Measurements from ENCODE around the gene RPS25.
"Not testable (repeated sequence)": the region's sequence is repeated elsewhere in the genome, so short reads cannot be mapped to it uniquely, and the experiment has no call there.

The RPS25 gene

GRCh38 chr11:119018074-119018938 is at the start of gene RPS25, which contains the start of gene TRAPPC4:
TSS of gene RPS25 (minus strand) at chr11:119018343. CDS start at chr11:119018284, 59 bp downstream.
TSS of gene TRAPPC4 (plus strand) at chr11:119018766. CDS start at chr11:119018796, 30 bp downstream.
- peak; percentile 83 to 89 for DNase-seq (ENCODE audit: low read depth in 2 of 2)

GRCh38 chr11:119067371-119068222 is 49.5 kb upstream of the RPS25 start, which contains the start of gene VPS11:
TSS of gene VPS11 (plus strand) at chr11:119067818. CDS start at chr11:119067824, 6 bp downstream.
- peak; percentile 95 to 98 for DNase-seq (ENCODE audit: low read depth in 2 of 2)

- DNase-seq (ENCODE audit: low read depth in 2 of 2): peak in 1 of 2 donors; percentile 10
Observed at GRCh38 chr11:119065369-119065768, 47.2 kb upstream of the RPS25 start.

- no peak for DNase-seq (ENCODE audit: low read depth in 2 of 2)
Observed at GRCh38 chr11:119062779-119063178, 44.6 kb upstream of the RPS25 start.

- DNase-seq (ENCODE audit: low read depth in 2 of 2): no peak
Observed at GRCh38 chr11:119061256-119061655, 43.1 kb upstream of the RPS25 start.

- DNase-seq (ENCODE audit: low read depth in 2 of 2): not testable (repeated sequence)
Observed at GRCh38 chr11:119059128-119059527, 41.0 kb upstream of the RPS25 start.

- DNase-seq (ENCODE audit: low read depth in 2 of 2): peak; percentile 97 to 99
Observed at GRCh38 chr11:119057000-119057769, 39.0 kb upstream of the RPS25 start, which contains the start of gene HYOU1. TSS of gene HYOU1 (minus strand) at chr11:119057205. CDS start at chr11:119056160, 1,045 bp downstream.

GRCh38 chr11:119056421-119056999 is 38.4 kb upstream of the RPS25 start:
- peak in 1 of 2 donors; percentile 28 for DNase-seq (ENCODE audit: low read depth in 2 of 2)

- no peak for DNase-seq (ENCODE audit: low read depth in 2 of 2)
Observed at GRCh38 chr11:119055901-119056300, 37.8 kb upstream of the RPS25 start.

- no peak for DNase-seq (ENCODE audit: low read depth in 2 of 2)
Observed at GRCh38 chr11:119054418-119054817, 36.3 kb upstream of the RPS25 start.

GRCh38 chr11:119052163-119052814 is 34.1 kb upstream of the RPS25 start:
- no peak for DNase-seq (ENCODE audit: low read depth in 2 of 2)

- DNase-seq (ENCODE audit: low read depth in 2 of 2): no peak
Observed at GRCh38 chr11:119051440-119052162, 33.5 kb upstream of the RPS25 start.

- no peak for DNase-seq (ENCODE audit: low read depth in 2 of 2)
Observed at GRCh38 chr11:119049081-119049480, 30.9 kb upstream of the RPS25 start.

GRCh38 chr11:119048644-119049043 is 30.5 kb upstream of the RPS25 start:
- no peak for DNase-seq (ENCODE audit: low read depth in 2 of 2)

- no peak for DNase-seq (ENCODE audit: low read depth in 2 of 2)
Observed at GRCh38 chr11:119047205-119047604, 29.1 kb upstream of the RPS25 start.

GRCh38 chr11:119046489-119046888 is 28.3 kb upstream of the RPS25 start:
- DNase-seq (ENCODE audit: low read depth in 2 of 2): no peak

GRCh38 chr11:119044708-119045107 is 26.6 kb upstream of the RPS25 start:
- no peak for DNase-seq (ENCODE audit: low read depth in 2 of 2)

- DNase-seq (ENCODE audit: low read depth in 2 of 2): no peak
Observed at GRCh38 chr11:119042927-119043326, 24.8 kb upstream of the RPS25 start.

GRCh38 chr11:119041821-119042514 is 23.8 kb upstream of the RPS25 start:
- no peak for DNase-seq (ENCODE audit: low read depth in 2 of 2)

Data from stimulated activated CD8-positive, alpha-beta memory T cell treated with anti-CD3 and anti-CD28 coated beads, Interleukin-2, amount 100 ng/mL, for 1 hour (primary cell).